Measurements from ENCODE around the gene PROCR.

Gene PROCR

GRCh38 chr20:35171753-35172433 is at the start of gene PROCR:
PROCR (plus strand) TSS chr20:35172072; CDS start chr20:35172155, 83 bp downstream.
- peak; percentile 100 for DNase-seq (ENCODE audit: low spot score)
- Histone ChIP-seq H3K9me3 (ENCODE audit: severe bottlenecking) (no peaks in the 10 kb centered on the region), H3K36me3 (ENCODE audit: low read depth) (peaks cover 19% of the 10 kb centered on the region), H3K4me3 (ENCODE audit: severe bottlenecking) (peak within 1 kb of the TSS; percentile 43), H3K4me1 (ENCODE audit: insufficient read depth, poor library complexity, severe bottlenecking) (peaks cover 24% of the 10 kb centered on the region), H3K27me3 (ENCODE audit: insufficient read depth, poor library complexity, severe bottlenecking) (no peaks in the 10 kb centered on the region), H3K27ac (ENCODE audit: poor library complexity, severe bottlenecking) (peak within 1 kb of the TSS; percentile 56)
- peak; percentile 96 for ATAC-seq (ENCODE audit: low read depth)
- no peak for TF ChIP-seq CTCF (IDR thresholded peaks at IDR 0.05; ENCODE audit: poor library complexity, severe bottlenecking)

- no peak overlapping the region for H3K4me3 ChIP-seq (ENCODE audit: severe bottlenecking)
- H3K36me3 ChIP-seq (ENCODE audit: low read depth): peaks cover 96% of the 10 kb centered on the region
- TF ChIP-seq CTCF (IDR thresholded peaks at IDR 0.05; ENCODE audit: poor library complexity, severe bottlenecking): no peak
- ATAC-seq (ENCODE audit: low read depth) (no peak), DNase-seq (ENCODE audit: low spot score) (peak; percentile 3)
- no peak overlapping the region for H3K27ac ChIP-seq (ENCODE audit: poor library complexity, severe bottlenecking)
- H3K27me3 ChIP-seq (ENCODE audit: insufficient read depth, poor library complexity, severe bottlenecking): no peaks in the 10 kb centered on the region
- H3K4me1 ChIP-seq (ENCODE audit: insufficient read depth, poor library complexity, severe bottlenecking): no peaks in the 10 kb centered on the region
- no peaks in the 10 kb centered on the region for H3K9me3 ChIP-seq (ENCODE audit: severe bottlenecking)
Observed at GRCh38 chr20:35122756-35123405, 49.0 kb upstream of the PROCR start.

- H3K36me3 ChIP-seq (ENCODE audit: low read depth): peaks cover 91% of the 10 kb centered on the region
- H3K27ac ChIP-seq (ENCODE audit: poor library complexity, severe bottlenecking): no peak overlapping the region
- no peak overlapping the region for H3K4me3 ChIP-seq (ENCODE audit: severe bottlenecking)
- no peaks in the 10 kb centered on the region for H3K9me3 ChIP-seq (ENCODE audit: severe bottlenecking)
- DNase-seq (ENCODE audit: low spot score) (peak; percentile 29), ATAC-seq (ENCODE audit: low read depth) (no peak)
- H3K4me1 ChIP-seq (ENCODE audit: insufficient read depth, poor library complexity, severe bottlenecking): peaks cover 18% of the 10 kb centered on the region
- H3K27me3 ChIP-seq (ENCODE audit: insufficient read depth, poor library complexity, severe bottlenecking): no peaks in the 10 kb centered on the region
- TF ChIP-seq CTCF (IDR thresholded peaks at IDR 0.05; ENCODE audit: poor library complexity, severe bottlenecking): no peak
Observed at GRCh38 chr20:35125753-35126152, 46.1 kb upstream of the PROCR start.

DNA sequence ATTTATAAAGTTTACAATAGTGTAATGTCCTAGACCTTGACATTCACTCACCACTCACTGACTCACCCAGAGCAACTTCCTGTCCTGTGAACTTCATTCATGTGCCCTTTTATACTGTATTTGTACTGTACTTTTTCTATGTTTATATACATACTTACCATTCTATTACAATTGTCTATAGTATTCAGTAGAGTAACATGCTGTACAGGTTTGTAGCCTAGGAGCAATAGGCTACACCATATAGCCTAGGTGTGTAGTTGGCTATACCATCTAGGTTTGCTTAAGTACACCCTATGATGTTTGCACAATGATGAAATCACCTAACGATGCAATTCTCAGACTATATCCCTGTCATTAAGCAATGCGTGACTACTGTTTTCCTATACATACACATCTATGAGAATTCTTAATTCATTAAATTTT is 42.2 kb upstream of the PROCR start:
- DNase-seq (ENCODE audit: low spot score): peak; percentile 36
- ATAC-seq (ENCODE audit: low read depth): peak; percentile 94
- Histone ChIP-seq H3K27me3 (ENCODE audit: insufficient read depth, poor library complexity, severe bottlenecking) (no peaks in the 10 kb centered on the region), H3K27ac (ENCODE audit: poor library complexity, severe bottlenecking) (peak overlapping the region; percentile 54), H3K9me3 (ENCODE audit: severe bottlenecking) (no peaks in the 10 kb centered on the region), H3K4me3 (ENCODE audit: severe bottlenecking) (no peak overlapping the region), H3K36me3 (ENCODE audit: low read depth) (peaks cover 82% of the 10 kb centered on the region), H3K4me1 (ENCODE audit: insufficient read depth, poor library complexity, severe bottlenecking) (peaks cover 18% of the 10 kb centered on the region)
- TF ChIP-seq CTCF (IDR thresholded peaks at IDR 0.05; ENCODE audit: poor library complexity, severe bottlenecking): no peak

DNA sequence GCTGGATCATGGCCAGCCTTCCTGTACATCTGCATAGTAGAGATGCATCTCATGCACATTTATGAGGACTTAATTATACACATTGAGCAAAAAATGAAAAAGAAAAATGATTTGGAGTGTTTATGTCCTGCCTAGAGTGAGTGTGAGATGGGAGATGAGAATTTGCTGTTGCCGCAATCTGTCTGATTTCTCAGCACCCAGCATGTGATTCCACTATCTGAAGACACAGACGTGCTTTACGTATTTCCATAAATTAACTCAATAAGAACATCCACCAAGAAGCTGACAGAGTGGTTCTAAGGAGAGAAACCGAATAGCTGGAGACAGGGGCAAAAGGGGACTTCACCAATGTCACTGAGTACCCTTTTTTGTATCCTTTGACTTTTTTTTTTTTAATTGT is 39.9 kb upstream of the PROCR start:
- H3K36me3 ChIP-seq (ENCODE audit: low read depth): peaks cover 81% of the 10 kb centered on the region
- no peak overlapping the region for H3K27ac ChIP-seq (ENCODE audit: poor library complexity, severe bottlenecking)

More for the DNA sequence above, 39.9 kb upstream of the PROCR start:
- DNase-seq (ENCODE audit: low spot score): no peak
- H3K9me3 ChIP-seq (ENCODE audit: severe bottlenecking): no peaks in the 10 kb centered on the region
- no peaks in the 10 kb centered on the region for H3K27me3 ChIP-seq (ENCODE audit: insufficient read depth, poor library complexity, severe bottlenecking)
- H3K4me3 ChIP-seq (ENCODE audit: severe bottlenecking): no peak overlapping the region
- TF ChIP-seq CTCF (IDR thresholded peaks at IDR 0.05; ENCODE audit: poor library complexity, severe bottlenecking): no peak
- no peak for ATAC-seq (ENCODE audit: low read depth)
- peaks cover 18% of the 10 kb centered on the region for H3K4me1 ChIP-seq (ENCODE audit: insufficient read depth, poor library complexity, severe bottlenecking)
